Kidney epithelial cell (primary cell): Measurements from ENCODE around the gene CYTH4. TPM values are rescaled to one million over a fixed set of nuclear protein-coding genes. Genes with fewer than 3 reads are reported as not detected.

Experiments used
- DNase-seq: peaks from one replicate; pipeline ENCODE4 v3.0.0-alpha.2; 2010; ENCODE audit warnings: low read depth
- H3K27me3 ChIP-seq: 2 replicates; pipeline ENCODE4 v1.6.0; 2011; ENCODE audit warnings: low read length; ENCODE audit not compliant: control insufficient read depth, insufficient read depth
- H3K36me3 ChIP-seq: 2 replicates; pipeline ENCODE4 v1.5.1; 2011; ENCODE audit warnings: low read length; ENCODE audit not compliant: control insufficient read depth, insufficient read depth
- H3K4me3 ChIP-seq: 2 replicates; pipeline ENCODE4 v1.5.1; 2011; ENCODE audit warnings: low read depth, mild to moderate bottlenecking, control low read depth, low read length
- total RNA-seq: library from RNA; depleted of rRNA; stranded (reverse); fragments of >200 nt; gene quantifications from 2 replicates; pipeline ENCODE4 v1.2.3, GENCODE V29; 2015
- TF ChIP-seq, protein P1 (sequence below): IDR thresholded peaks from 2 replicates; pipeline ENCODE4 v1.5.1; 2011; ENCODE audit warnings: mild to moderate bottlenecking, moderate library complexity, low read length, control low read depth, inconsistent platforms; ENCODE audit not compliant: insufficient read depth, poor library complexity, severe bottlenecking

Gene CYTH4
- total RNA-seq, 1 donor from 2014 or later: not detected

DNA sequence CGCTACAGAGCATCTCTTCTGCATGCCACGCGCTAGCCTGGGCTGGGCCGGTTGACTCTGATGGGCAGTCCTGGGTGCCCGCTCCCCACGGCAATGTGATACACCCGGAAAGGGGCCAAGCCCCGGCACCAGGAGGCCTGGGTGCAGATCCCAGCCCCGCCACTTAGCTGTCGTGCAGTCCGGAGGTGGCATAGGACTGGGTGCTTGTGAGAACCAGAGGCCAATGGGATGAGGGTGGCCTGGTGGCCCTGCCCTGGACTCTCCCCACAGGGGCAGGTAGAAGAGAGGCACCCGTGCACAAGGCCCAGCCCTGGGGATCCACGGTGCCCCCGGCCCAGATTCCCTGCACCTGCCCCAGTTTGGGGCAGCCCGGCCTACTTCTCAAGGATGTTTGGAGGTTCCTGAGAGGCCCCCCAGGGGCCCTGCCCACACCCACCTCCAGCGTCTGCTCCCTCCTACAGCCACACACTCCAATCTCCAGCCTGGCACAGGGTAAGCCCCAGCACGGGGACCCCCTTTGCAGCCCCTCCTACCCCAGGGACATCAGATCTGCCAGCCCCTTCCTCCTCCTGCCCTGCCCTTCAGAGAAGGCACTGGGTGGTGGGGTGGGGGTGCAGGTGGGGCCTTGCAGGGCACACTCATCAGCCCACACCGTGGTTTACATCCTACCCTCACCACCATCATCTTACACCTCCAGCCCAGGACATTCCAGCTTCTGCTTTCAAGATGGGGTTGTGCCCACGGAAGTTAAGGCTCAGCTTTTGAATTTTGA is 66.9 kb downstream of the CYTH4 start:
- no peak for DNase-seq
- H3K27me3 ChIP-seq: no peaks in the 10 kb centered on the region
- H3K36me3 ChIP-seq: no peaks in the 10 kb centered on the region
- TF ChIP-seq, protein P1, sequence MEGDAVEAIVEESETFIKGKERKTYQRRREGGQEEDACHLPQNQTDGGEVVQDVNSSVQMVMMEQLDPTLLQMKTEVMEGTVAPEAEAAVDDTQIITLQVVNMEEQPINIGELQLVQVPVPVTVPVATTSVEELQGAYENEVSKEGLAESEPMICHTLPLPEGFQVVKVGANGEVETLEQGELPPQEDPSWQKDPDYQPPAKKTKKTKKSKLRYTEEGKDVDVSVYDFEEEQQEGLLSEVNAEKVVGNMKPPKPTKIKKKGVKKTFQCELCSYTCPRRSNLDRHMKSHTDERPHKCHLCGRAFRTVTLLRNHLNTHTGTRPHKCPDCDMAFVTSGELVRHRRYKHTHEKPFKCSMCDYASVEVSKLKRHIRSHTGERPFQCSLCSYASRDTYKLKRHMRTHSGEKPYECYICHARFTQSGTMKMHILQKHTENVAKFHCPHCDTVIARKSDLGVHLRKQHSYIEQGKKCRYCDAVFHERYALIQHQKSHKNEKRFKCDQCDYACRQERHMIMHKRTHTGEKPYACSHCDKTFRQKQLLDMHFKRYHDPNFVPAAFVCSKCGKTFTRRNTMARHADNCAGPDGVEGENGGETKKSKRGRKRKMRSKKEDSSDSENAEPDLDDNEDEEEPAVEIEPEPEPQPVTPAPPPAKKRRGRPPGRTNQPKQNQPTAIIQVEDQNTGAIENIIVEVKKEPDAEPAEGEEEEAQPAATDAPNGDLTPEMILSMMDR: no peak
- H3K4me3 ChIP-seq: no peak overlapping the region

DNA sequence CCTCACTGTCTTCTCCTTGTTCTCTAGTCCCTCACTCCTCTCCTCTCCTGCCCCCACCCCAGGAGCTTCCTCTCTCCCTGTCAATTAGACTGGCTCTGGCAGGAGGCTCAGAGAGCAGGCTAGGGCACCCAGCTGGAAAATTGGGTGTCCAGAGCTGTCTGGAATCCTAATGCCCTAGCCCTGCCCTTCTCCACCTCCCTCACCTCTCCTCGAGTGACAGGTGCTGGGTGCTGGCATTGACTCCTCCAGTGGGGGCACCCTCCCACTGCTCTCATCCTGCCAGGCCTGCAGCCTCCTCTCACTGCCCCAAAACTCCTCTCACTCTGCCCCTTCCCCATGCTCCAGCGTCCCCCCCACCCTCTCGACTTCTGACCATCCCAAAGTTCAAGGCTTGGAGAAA is 68.9 kb downstream of the CYTH4 start:
- H3K36me3 ChIP-seq: no peaks in the 10 kb centered on the region
- H3K27me3 ChIP-seq: no peaks in the 10 kb centered on the region
- H3K4me3 ChIP-seq: no peak overlapping the region
- TF ChIP-seq, protein P1: peak; percentile 12
- no peak for DNase-seq

DNA sequence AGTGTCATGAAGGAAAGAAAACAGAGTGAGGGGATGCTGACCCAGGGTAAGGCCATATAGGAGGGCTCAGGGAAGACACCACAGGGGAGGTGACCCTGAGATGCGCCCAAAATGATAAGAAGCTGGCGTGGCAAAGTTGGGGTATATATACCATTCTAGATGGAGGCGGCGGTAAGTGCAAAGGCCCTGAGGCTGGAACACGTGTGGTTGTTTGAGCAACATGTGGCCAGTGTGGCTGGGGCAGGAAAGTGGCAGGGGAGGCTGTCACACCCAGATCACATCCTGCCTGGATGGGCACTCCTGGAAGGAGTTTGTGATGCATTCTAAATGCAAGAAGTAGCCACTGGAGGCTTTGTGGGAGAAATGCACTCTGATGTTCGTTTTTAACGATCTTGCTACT is 70.2 kb downstream of the CYTH4 start:
- DNase-seq: no peak
- no peaks in the 10 kb centered on the region for H3K27me3 ChIP-seq
- H3K36me3 ChIP-seq: no peaks in the 10 kb centered on the region
- H3K4me3 ChIP-seq: no peak overlapping the region
- TF ChIP-seq, protein P1: no peak

DNA sequence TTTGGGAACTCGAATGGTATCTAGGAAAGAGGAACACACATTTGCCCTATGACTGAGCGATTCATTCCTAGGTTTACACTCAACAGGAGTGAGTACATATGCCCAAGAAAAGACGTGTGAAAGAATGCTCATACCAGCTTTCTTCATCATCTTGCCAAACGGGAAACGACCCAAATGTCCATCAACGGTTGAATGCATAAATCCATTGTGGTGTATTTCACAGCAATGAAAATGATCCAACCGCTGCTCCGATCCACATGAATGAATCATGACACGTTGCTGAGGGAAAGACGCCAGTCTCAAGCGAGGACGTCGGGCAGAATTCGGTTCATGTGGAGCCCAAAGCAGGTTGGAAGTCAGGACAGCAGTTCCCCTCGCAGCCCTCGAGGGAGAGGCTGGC is 71.5 kb downstream of the CYTH4 start:
- H3K36me3 ChIP-seq: no peaks in the 10 kb centered on the region
- H3K27me3 ChIP-seq: no peaks in the 10 kb centered on the region
- peak; percentile 96 for DNase-seq
- H3K4me3 ChIP-seq: no peak overlapping the region
- TF ChIP-seq, protein P1: no peak

DNA sequence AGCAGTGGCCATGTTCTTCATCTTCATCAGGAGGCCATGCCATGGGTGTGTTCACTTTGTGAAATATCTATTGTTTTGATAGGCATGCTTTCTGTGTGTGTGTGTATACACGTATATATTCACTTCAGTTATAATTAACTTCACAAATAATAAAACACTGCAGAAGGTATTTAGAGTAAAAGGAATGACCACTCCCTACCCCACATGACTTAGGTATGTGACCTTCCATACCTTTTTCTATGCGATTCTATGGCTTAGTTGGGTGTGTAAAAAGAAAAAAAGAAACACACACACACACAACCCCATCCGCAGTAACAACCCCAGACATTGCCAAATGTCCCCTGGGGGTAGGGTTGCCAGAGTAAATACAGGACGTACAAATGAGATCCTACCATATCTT is 72.0 kb downstream of the CYTH4 start:
- H3K4me3 ChIP-seq: no peak overlapping the region
- H3K36me3 ChIP-seq: no peaks in the 10 kb centered on the region
- TF ChIP-seq, protein P1: no peak
- DNase-seq: no peak
- no peaks in the 10 kb centered on the region for H3K27me3 ChIP-seq

DNA sequence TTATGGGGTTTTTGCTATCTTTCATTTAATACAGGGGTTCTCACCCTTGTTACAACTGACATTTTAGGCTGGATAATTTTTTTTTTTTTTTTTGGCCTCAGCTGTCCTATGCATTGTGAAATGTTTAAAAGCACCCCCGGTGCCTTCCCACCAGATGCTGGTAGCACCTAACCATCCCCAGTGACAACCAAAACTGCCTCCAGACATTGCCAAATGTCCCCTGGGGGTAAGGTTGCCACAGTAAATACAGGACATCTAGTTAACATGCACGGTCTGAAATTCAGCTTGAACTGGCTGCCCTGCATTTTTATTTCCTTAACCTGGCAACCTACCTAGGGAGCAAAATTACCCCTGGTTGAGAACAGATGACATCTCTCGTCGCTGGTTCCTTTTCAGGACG is 72.4 kb downstream of the CYTH4 start:
- Histone ChIP-seq H3K36me3 (no peaks in the 10 kb centered on the region), H3K4me3 (no peak overlapping the region), H3K27me3 (no peaks in the 10 kb centered on the region)
- TF ChIP-seq, protein P1: no peak
- DNase-seq: no peak
